Measurements from ENCODE around the gene ETV6.

The ETV6 gene

GRCh38 chr12:11827091-11828061 lies 177.9 kb downstream of the ETV6 start:
- peak; percentile 44 for DNase-seq (ENCODE audit: low spot score)

GRCh38 chr12:11829764-11830194 lies 180.3 kb downstream of the ETV6 start:
- DNase-seq (ENCODE audit: low spot score), result no peak

- DNase-seq (ENCODE audit: low spot score), result no peak
Observed at GRCh38 chr12:11830307-11830801, 180.9 kb downstream of the ETV6 start.

GRCh38 chr12:11832093-11832492 lies 182.6 kb downstream of the ETV6 start:
- DNase-seq (ENCODE audit: low spot score), result no peak

- no peak for DNase-seq (ENCODE audit: low spot score)
Observed at GRCh38 chr12:11833174-11833895, 183.9 kb downstream of the ETV6 start.

- DNase-seq (ENCODE audit: low spot score), result no peak
Observed at GRCh38 chr12:11834104-11834812, 184.8 kb downstream of the ETV6 start.

GRCh38 chr12:11834931-11835330 lies 185.5 kb downstream of the ETV6 start:
- DNase-seq (ENCODE audit: low spot score), result no peak

- DNase-seq (ENCODE audit: low spot score), result no peak
Observed at GRCh38 chr12:11836282-11837151, 187.0 kb downstream of the ETV6 start.

- no peak for DNase-seq (ENCODE audit: low spot score)
Observed at GRCh38 chr12:11837216-11837934, 187.9 kb downstream of the ETV6 start.

GRCh38 chr12:11838403-11838802 lies 188.9 kb downstream of the ETV6 start:
- DNase-seq (ENCODE audit: low spot score), result no peak

GRCh38 chr12:11839091-11839641 lies 189.7 kb downstream of the ETV6 start:
- DNase-seq (ENCODE audit: low spot score), result peak; percentile 63

- DNase-seq (ENCODE audit: low spot score), result no peak
Observed at GRCh38 chr12:11840366-11840765, 190.9 kb downstream of the ETV6 start.

GRCh38 chr12:11846488-11846887 lies 197.0 kb downstream of the ETV6 start:
- DNase-seq (ENCODE audit: low spot score), result no peak

GRCh38 chr12:11847539-11847938 lies 198.1 kb downstream of the ETV6 start:
- DNase-seq (ENCODE audit: low spot score), result no peak

GRCh38 chr12:11849757-11850504 lies 200.5 kb downstream of the ETV6 start:
- DNase-seq (ENCODE audit: low spot score), result no peak

- no peak for DNase-seq (ENCODE audit: low spot score)
Observed at GRCh38 chr12:11853126-11853525, 203.7 kb downstream of the ETV6 start.

- DNase-seq (ENCODE audit: low spot score), result no peak
Observed at GRCh38 chr12:11854011-11854499, 204.6 kb downstream of the ETV6 start.

GRCh38 chr12:11855983-11856374 lies 206.5 kb downstream of the ETV6 start:
- DNase-seq (ENCODE audit: low spot score), result no peak

GRCh38 chr12:11856971-11857370 lies 207.5 kb downstream of the ETV6 start:
- no peak for DNase-seq (ENCODE audit: low spot score)
